H1 (cell line): ENCODE measurements around the gene IQCC.

Source experiments
- CBX5 ChIP-seq: fragments of 300-800, 300-1000 bp; sonication (generic); IDR thresholded peaks from 2 replicates; pipeline ENCODE4 v1.7.1; 2016; ENCODE audit warnings: antibody characterized with exemption, low read length, low read depth
- CHD2 ChIP-seq: IDR thresholded peaks from 2 replicates; pipeline ENCODE4 v1.6.1; 2012; ENCODE audit warnings: low read length, improper control_type of control experiment
- EZH2 ChIP-seq: fragments of 200-600 bp; sonication (generic); IDR thresholded peaks from 2 replicates; pipeline ENCODE4 v1.7.1; 2012; ENCODE audit warnings: low read depth, mild to moderate bottlenecking, moderate library complexity, low read length, inconsistent platforms; ENCODE audit not compliant: severe bottlenecking
- JUND ChIP-seq: IDR thresholded peaks from 2 replicates; pipeline ENCODE4 v1.6.1; 2011; ENCODE audit warnings: mild to moderate bottlenecking, improper control_type of control experiment, low read length
- MAFK ChIP-seq: IDR thresholded peaks from 2 replicates; pipeline ENCODE4 v1.6.1; 2012; ENCODE audit warnings: low read depth, mild to moderate bottlenecking, improper control_type of control experiment, low read length
- MAX ChIP-seq: IDR thresholded peaks from 2 replicates; pipeline ENCODE4 v1.6.1; 2012; ENCODE audit warnings: inconsistent platforms
- NANOG ChIP-seq: IDR thresholded peaks from 2 replicates; pipeline ENCODE4 v1.6.1; 2011; ENCODE audit warnings: low read length, low read depth, mild to moderate bottlenecking, inconsistent platforms; ENCODE audit not compliant: insufficient read depth, poor library complexity, severe bottlenecking
- POLR2A ChIP-seq, 2 experiments: IDR thresholded peaks; 1 replicate in 1 of 2; 2 replicates in 1 of 2; pipeline ENCODE4 v1.6.1; 2011; ENCODE audit warnings: low read depth in 2 of 2, low read length in 2 of 2, mild to moderate bottlenecking in 2 of 2; ENCODE audit errors: control extremely low read depth in 1 of 2
- POLR2AphosphoS5 ChIP-seq: IDR thresholded peaks from 2 replicates; pipeline ENCODE4 v1.6.1; 2011; ENCODE audit warnings: low read depth, low read length
- RAD21 ChIP-seq, 2 experiments: IDR thresholded peaks in 1 of 2; conservative IDR thresholded peaks in 1 of 2; 2 replicates each; pipeline ENCODE4 v1.6.1; 2011; ENCODE audit warnings: low read depth in 2 of 2, low read length in 2 of 2, improper control_type of control experiment in 1 of 2, inconsistent platforms in 1 of 2, mild to moderate bottlenecking in 1 of 2, moderate library complexity in 1 of 2
- RNF2 ChIP-seq: fragments of 200-900, 300-1000 bp; sonication (generic); IDR thresholded peaks from 2 replicates; pipeline ENCODE4 v1.7.1; 2016; ENCODE audit warnings: borderline replicate concordance, low read depth, mild to moderate bottlenecking, antibody characterized with exemption, low read length; ENCODE audit not compliant: poor library complexity, severe bottlenecking; ENCODE audit errors: missing control alignments
- RXRA ChIP-seq: IDR thresholded peaks from 2 replicates; pipeline ENCODE4 v1.6.1; 2011; ENCODE audit warnings: low read depth, mild to moderate bottlenecking, low read length, moderate library complexity; ENCODE audit not compliant: insufficient read depth
- ZNF274 ChIP-seq: IDR thresholded peaks from 2 replicates; pipeline ENCODE4 v1.7.0; 2012; ENCODE audit warnings: low read length, borderline replicate concordance; ENCODE audit errors: extremely low read depth
- TF ChIP-seq, protein P1 (sequence below), 3 experiments: IDR thresholded peaks; 1 replicate in 2 of 3; 2 replicates in 1 of 3; pipeline versions ENCODE4 v1.5.1 to v1.6.1; 2011; ENCODE audit warnings: low read length in 3 of 3, mild to moderate bottlenecking in 3 of 3, inconsistent platforms in 2 of 3, low read depth in 1 of 3, moderate library complexity in 1 of 3; ENCODE audit not compliant: insufficient read depth in 1 of 3; ENCODE audit errors: control extremely low read depth in 1 of 3

DNA sequence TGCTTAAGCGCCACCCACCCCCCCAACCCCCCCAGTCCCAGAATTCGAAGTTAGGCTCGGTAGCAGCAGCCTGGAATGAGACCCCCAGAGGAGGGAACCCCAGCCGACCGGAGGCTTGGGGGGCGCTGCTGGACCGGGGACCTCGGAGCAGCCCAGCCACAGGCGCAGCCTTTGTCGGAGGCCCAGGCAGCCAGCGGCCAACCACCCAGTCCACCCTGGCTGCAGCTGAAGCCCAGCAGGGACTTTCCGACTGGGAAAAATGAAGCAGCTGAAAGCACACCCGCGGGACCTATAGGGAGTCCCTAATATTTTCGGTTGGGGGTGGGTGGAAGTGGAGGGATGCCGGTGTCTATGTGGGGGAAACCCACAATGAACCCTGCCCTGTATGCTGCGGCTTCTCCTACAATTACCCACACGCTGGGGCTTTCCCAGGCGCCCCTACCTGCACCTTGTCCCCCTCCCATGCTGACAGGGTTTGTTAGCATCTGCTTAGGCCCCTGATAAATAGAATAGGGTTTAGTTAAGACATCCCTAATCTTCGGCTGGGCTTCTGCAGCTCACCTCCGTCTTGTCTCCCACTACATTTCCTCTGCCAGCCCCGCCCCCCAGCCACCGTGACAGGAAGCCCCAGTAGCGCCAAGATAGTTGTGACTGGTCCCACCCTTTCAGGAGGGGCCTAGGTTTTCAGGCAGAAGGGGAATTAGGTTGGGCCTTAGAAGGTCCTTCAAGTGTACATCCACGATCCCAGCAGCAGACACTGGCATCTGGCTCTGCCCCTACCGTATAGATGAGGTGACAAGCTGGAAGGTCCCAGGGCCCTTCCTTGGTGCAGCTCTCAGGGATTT is 4.2 kb upstream of the IQCC start:
- no peak for TF ChIP-seq RNF2
- TF ChIP-seq, protein P1, sequence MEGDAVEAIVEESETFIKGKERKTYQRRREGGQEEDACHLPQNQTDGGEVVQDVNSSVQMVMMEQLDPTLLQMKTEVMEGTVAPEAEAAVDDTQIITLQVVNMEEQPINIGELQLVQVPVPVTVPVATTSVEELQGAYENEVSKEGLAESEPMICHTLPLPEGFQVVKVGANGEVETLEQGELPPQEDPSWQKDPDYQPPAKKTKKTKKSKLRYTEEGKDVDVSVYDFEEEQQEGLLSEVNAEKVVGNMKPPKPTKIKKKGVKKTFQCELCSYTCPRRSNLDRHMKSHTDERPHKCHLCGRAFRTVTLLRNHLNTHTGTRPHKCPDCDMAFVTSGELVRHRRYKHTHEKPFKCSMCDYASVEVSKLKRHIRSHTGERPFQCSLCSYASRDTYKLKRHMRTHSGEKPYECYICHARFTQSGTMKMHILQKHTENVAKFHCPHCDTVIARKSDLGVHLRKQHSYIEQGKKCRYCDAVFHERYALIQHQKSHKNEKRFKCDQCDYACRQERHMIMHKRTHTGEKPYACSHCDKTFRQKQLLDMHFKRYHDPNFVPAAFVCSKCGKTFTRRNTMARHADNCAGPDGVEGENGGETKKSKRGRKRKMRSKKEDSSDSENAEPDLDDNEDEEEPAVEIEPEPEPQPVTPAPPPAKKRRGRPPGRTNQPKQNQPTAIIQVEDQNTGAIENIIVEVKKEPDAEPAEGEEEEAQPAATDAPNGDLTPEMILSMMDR (IDR thresholded peaks at IDR 0.05; ENCODE audit: control extremely low read depth in 1 of 3, insufficient read depth in 1 of 3, low read depth in 1 of 3, low read length in 3 of 3), result peak in 1 of 3 experiments; percentile 31; a peak in 1 of 4 replicates
- no peak for TF ChIP-seq CBX5
- no peak for TF ChIP-seq MAX
- TF ChIP-seq RXRA, result no peak
- peak; percentile 17 to 32; a peak in 2 of 4 replicates for TF ChIP-seq RAD21 (IDR thresholded peaks at IDR 0.05 in 1 of 2, conservative IDR thresholded peaks at IDR 0.05 in 1 of 2; ENCODE audit: low read depth in 2 of 2, low read length in 2 of 2)
- TF ChIP-seq POLR2A (IDR thresholded peaks at IDR 0.05; ENCODE audit: control extremely low read depth in 1 of 2, low read depth in 2 of 2, low read length in 2 of 2), result no peak
- no peak for TF ChIP-seq NANOG
- no peak for TF ChIP-seq EZH2
- no peak for TF ChIP-seq POLR2AphosphoS5
- TF ChIP-seq CHD2, result no peak
- TF ChIP-seq MAFK, result no peak
- no peak for TF ChIP-seq JUND
- TF ChIP-seq ZNF274, result no peak
